CD4-positive, CD25-positive, alpha-beta regulatory T cell (primary cell): ENCODE results near the gene PDE7B. TPM values are rescaled to one million over a fixed set of nuclear protein-coding genes. Genes with fewer than 3 reads are reported as not detected.
A peak's percentile ranks its signal among the peaks of the same experiment; 100 is the strongest.

ENCODE experiments used
- ATAC-seq, 2 donors: fragments of 150-1000 bp; cut with Tn5 transposase; one replicate each; pipeline ENCODE4 v1.10.0; 2021; ENCODE audit warnings: low read depth in 2 of 2, moderate number of reproducible peaks in 2 of 2, moderate library complexity in 1 of 2
- DNase-seq, 3 donors: peaks; one replicate each; pipeline versions ENCODE4 v3.0.0 to v3.0.0-alpha.2; 2012 to 2022; ENCODE audit warnings: mixed read lengths in 1 of 3
- H3K27ac ChIP-seq: one replicate; pipeline ENCODE4 v1.7.0; 2013; ENCODE audit warnings: mild to moderate bottlenecking, low read length; ENCODE audit not compliant: insufficient read depth, poor library complexity, severe bottlenecking
- H3K27me3 ChIP-seq: one replicate; pipeline ENCODE4 v1.7.0; 2013; ENCODE audit warnings: low read length; ENCODE audit not compliant: control insufficient read depth, insufficient read depth
- H3K36me3 ChIP-seq: one replicate; pipeline ENCODE4 v1.7.0; 2013; ENCODE audit warnings: mild to moderate bottlenecking, low read length, moderate library complexity; ENCODE audit not compliant: control insufficient read depth, insufficient read depth
- H3K4me1 ChIP-seq: 2 replicates; pipeline ENCODE4 v1.7.0; 2013; ENCODE audit warnings: mild to moderate bottlenecking, low read length; ENCODE audit not compliant: insufficient read depth, control insufficient read depth, poor library complexity, severe bottlenecking
- H3K4me3 ChIP-seq: one replicate; pipeline ENCODE4 v1.7.0; 2013; ENCODE audit warnings: low read depth, mild to moderate bottlenecking, low read length, moderate library complexity
- H3K9me3 ChIP-seq, 2 experiments: 1 replicate in 1 of 2; 2 replicates in 1 of 2; pipeline ENCODE4 v1.7.0; 2013; ENCODE audit warnings: low read length in 2 of 2, mild to moderate bottlenecking in 1 of 2, moderate library complexity in 1 of 2; ENCODE audit not compliant: control insufficient read depth in 2 of 2
- H3K27ac Mint-ChIP-seq, 3 donors: one replicate each; pipeline ENCODE4 v1.8.0; 2020 to 2022; ENCODE audit warnings: mild to moderate bottlenecking in 3 of 3, mixed read lengths in 3 of 3, moderate library complexity in 2 of 3
- H3K27me3 Mint-ChIP-seq: one replicate; pipeline ENCODE4 v1.8.0; 2022; ENCODE audit warnings: mild to moderate bottlenecking, mixed read lengths
- H3K36me3 Mint-ChIP-seq: one replicate; pipeline ENCODE4 v1.8.0; 2020; ENCODE audit warnings: mixed read lengths
- H3K4me1 Mint-ChIP-seq, 4 donors: one replicate each; pipeline ENCODE4 v1.8.0; 2020 to 2022; ENCODE audit warnings: mixed read lengths in 4 of 4, mild to moderate bottlenecking in 1 of 4
- H3K4me3 Mint-ChIP-seq, 4 donors: one replicate each; pipeline ENCODE4 v1.8.0; 2020 to 2022; ENCODE audit warnings: mild to moderate bottlenecking in 4 of 4, mixed read lengths in 4 of 4, moderate library complexity in 3 of 4
- H3K9me3 Mint-ChIP-seq, 7 donors: one replicate each; pipeline ENCODE4 v1.8.0; 2020 to 2022; ENCODE audit warnings: mixed read lengths in 7 of 7, mild to moderate bottlenecking in 3 of 7, moderate library complexity in 2 of 7
- polyA plus RNA-seq, 4 donors: library from polyadenylated mRNA; unstranded; fragments of 300-500 nt; fragmentation: Illumina TruSeq; gene quantifications; one replicate each; pipeline ENCODE4 v1.2.3, GENCODE V29; 2021
- total RNA-seq: library from RNA; stranded (reverse); gene quantifications from one replicate; pipeline ENCODE4 v1.2.3, GENCODE V29; 2022

PDE7B gene
- total and polyA plus RNA-seq, 5 donors from 2014 or later = 0.03 to 0.25 (median 0.07) TPM; not detected in 1

- Histone ChIP-seq H3K36me3 (no peaks in the 10 kb centered on the region), H3K4me3 (no peak overlapping the region), H3K27me3 (no peaks in the 10 kb centered on the region), H3K27ac (no peak overlapping the region), H3K4me1 (no peaks in the 10 kb centered on the region), H3K9me3 (no peaks in the 10 kb centered on the region)
- H3K4me3 Mint-ChIP-seq = no peak overlapping the region
- H3K4me1 Mint-ChIP-seq = no peaks in the 10 kb centered on the region
- H3K27ac Mint-ChIP-seq = no peak overlapping the region
- no peak for DNase-seq
- peaks cover 6% of the 10 kb centered on the region for H3K27me3 Mint-ChIP-seq
- ATAC-seq = no peak
- peaks cover 0 to 6% (median 3%) of the 10 kb centered on the region in 7 donors for H3K9me3 Mint-ChIP-seq
- no peaks in the 10 kb centered on the region for H3K36me3 Mint-ChIP-seq
Measured at GRCh38 chr6:136163260-136163659, 311.8 kb downstream of the PDE7B start.

- no peak overlapping the region for H3K27ac ChIP-seq
- H3K4me1 Mint-ChIP-seq = no peaks in the 10 kb centered on the region
- H3K4me1 ChIP-seq = no peaks in the 10 kb centered on the region
- no peaks in the 10 kb centered on the region for H3K36me3 Mint-ChIP-seq
- no peaks in the 10 kb centered on the region for H3K9me3 ChIP-seq
- DNase-seq (no peak), ATAC-seq (no peak)
- H3K36me3 ChIP-seq = no peaks in the 10 kb centered on the region
- H3K4me3 Mint-ChIP-seq = peak overlapping the region in 1 of 4 donors; percentile 38
- no peaks in the 10 kb centered on the region for H3K27me3 Mint-ChIP-seq
- H3K27ac Mint-ChIP-seq = no peak overlapping the region
- H3K9me3 Mint-ChIP-seq = peaks cover 0 to 6% (median 2%) of the 10 kb centered on the region in 7 donors
- H3K27me3 ChIP-seq = no peaks in the 10 kb centered on the region
- no peak overlapping the region for H3K4me3 ChIP-seq
Measured at GRCh38 chr6:136166815-136167214, 315.3 kb downstream of the PDE7B start.

GRCh38 chr6:136169394-136170148, 318.1 kb downstream of the PDE7B start:
- Mint-ChIP-seq H3K4me3 (no peak overlapping the region), H3K4me1 (peaks cover 0 to 6% (median 0%) of the 10 kb centered on the region in 4 donors), H3K36me3 (no peaks in the 10 kb centered on the region), H3K27me3 (no peaks in the 10 kb centered on the region), H3K27ac (no peak overlapping the region), H3K9me3 (peaks cover 0 to 4% (median 0%) of the 10 kb centered on the region in 7 donors)
- ATAC-seq (no peak), DNase-seq (no peak)
- Histone ChIP-seq H3K4me3 (no peak overlapping the region), H3K4me1 (no peaks in the 10 kb centered on the region), H3K36me3 (no peaks in the 10 kb centered on the region), H3K27me3 (no peaks in the 10 kb centered on the region), H3K9me3 (no peaks in the 10 kb centered on the region), H3K27ac (no peak overlapping the region)

GRCh38 chr6:136171231-136171630, 319.7 kb downstream of the PDE7B start:
- Histone ChIP-seq H3K4me3 (no peak overlapping the region), H3K4me1 (no peaks in the 10 kb centered on the region), H3K27me3 (no peaks in the 10 kb centered on the region), H3K27ac (no peak overlapping the region), H3K9me3 (no peaks in the 10 kb centered on the region), H3K36me3 (no peaks in the 10 kb centered on the region)
- no peaks in the 10 kb centered on the region for H3K27me3 Mint-ChIP-seq
- H3K27ac Mint-ChIP-seq = no peak overlapping the region
- H3K9me3 Mint-ChIP-seq = peaks cover 0 to 4% (median 0%) of the 10 kb centered on the region in 7 donors
- H3K4me3 Mint-ChIP-seq = no peak overlapping the region
- DNase-seq (no peak), ATAC-seq (no peak)
- no peaks in the 10 kb centered on the region for H3K36me3 Mint-ChIP-seq
- peaks cover 0 to 6% (median 0%) of the 10 kb centered on the region in 4 donors for H3K4me1 Mint-ChIP-seq

GRCh38 chr6:136173519-136174507, 322.3 kb downstream of the PDE7B start:
- Histone ChIP-seq H3K36me3 (no peaks in the 10 kb centered on the region), H3K27ac (no peak overlapping the region), H3K27me3 (no peaks in the 10 kb centered on the region), H3K4me3 (no peak overlapping the region), H3K4me1 (no peaks in the 10 kb centered on the region), H3K9me3 (no peaks in the 10 kb centered on the region)
- DNase-seq (peak in 2 of 3 donors; percentile 2 to 19), ATAC-seq (no peak)
- Mint-ChIP-seq H3K27me3 (peaks cover 4% of the 10 kb centered on the region), H3K4me1 (peaks cover 0 to 6% (median 0%) of the 10 kb centered on the region in 4 donors), H3K36me3 (no peaks in the 10 kb centered on the region), H3K4me3 (no peak overlapping the region), H3K27ac (no peak overlapping the region), H3K9me3 (peaks cover 0 to 2% (median 0%) of the 10 kb centered on the region in 7 donors)

- ATAC-seq (no peak), DNase-seq (no peak)
- Histone ChIP-seq H3K4me1 (no peaks in the 10 kb centered on the region), H3K36me3 (no peaks in the 10 kb centered on the region), H3K4me3 (no peak overlapping the region), H3K9me3 (no peaks in the 10 kb centered on the region), H3K27me3 (no peaks in the 10 kb centered on the region), H3K27ac (no peak overlapping the region)
- peaks cover 0 to 2% (median 0%) of the 10 kb centered on the region in 7 donors for H3K9me3 Mint-ChIP-seq
- H3K27me3 Mint-ChIP-seq = peaks cover 4% of the 10 kb centered on the region
- H3K36me3 Mint-ChIP-seq = no peaks in the 10 kb centered on the region
- no peak overlapping the region for H3K27ac Mint-ChIP-seq
- H3K4me3 Mint-ChIP-seq = no peak overlapping the region
- H3K4me1 Mint-ChIP-seq = peaks cover 0 to 6% (median 0%) of the 10 kb centered on the region in 4 donors
Measured at GRCh38 chr6:136174510-136174909, 323.0 kb downstream of the PDE7B start.

- H3K4me1 Mint-ChIP-seq = peaks cover 0 to 6% (median 0%) of the 10 kb centered on the region in 4 donors
- no peaks in the 10 kb centered on the region for H3K27me3 ChIP-seq
- ATAC-seq (no peak), DNase-seq (no peak)
- H3K4me3 ChIP-seq = no peak overlapping the region
- H3K4me3 Mint-ChIP-seq = no peak overlapping the region
- no peak overlapping the region for H3K27ac Mint-ChIP-seq
- no peaks in the 10 kb centered on the region for H3K4me1 ChIP-seq
- no peaks in the 10 kb centered on the region for H3K36me3 Mint-ChIP-seq
- H3K27me3 Mint-ChIP-seq = peaks cover 4% of the 10 kb centered on the region
- H3K9me3 ChIP-seq = no peaks in the 10 kb centered on the region
- no peaks in the 10 kb centered on the region for H3K36me3 ChIP-seq
- H3K27ac ChIP-seq = no peak overlapping the region
- H3K9me3 Mint-ChIP-seq = peaks cover 0 to 2% (median 0%) of the 10 kb centered on the region in 7 donors
Measured at GRCh38 chr6:136175873-136176272, 324.4 kb downstream of the PDE7B start.
